Endothelial cell of umbilical vein (primary cell): ENCODE data around the gene ABTB2. TPM values are rescaled to one million over a fixed set of nuclear protein-coding genes. Genes with fewer than 3 reads are reported as not detected.

Experiments used
- BruUV-seq: library from RNA; stranded (reverse); fragments of 400-500 nt; replicated peaks from 2 replicates; lab custom pipeline; 2021; lab: Mats Ljungman, UMichigan
- CTCF ChIA-PET: fragments of 300-600, 350-600 bp; sonication (Branson Sonifier 250); formaldehyde crosslinking; loops from one replicate; lab custom pipeline; 2021; ENCODE audit warnings: antibody characterized with exemption, inconsistent platforms; lab: Charles Lee
- POLR2A ChIA-PET: fragments of 300-600, 350-600 bp; sonication (Branson Sonifier 250); formaldehyde crosslinking; loops from one replicate; lab custom pipeline; 2021; ENCODE audit warnings: antibody characterized with exemption, inconsistent platforms; lab: Charles Lee
- DNase-seq: peaks from one replicate; pipeline ENCODE4 v3.0.0-alpha.2; 2011; ENCODE audit warnings: low read depth, low spot score
- FAIRE-seq: peaks from 2 replicates; lab custom pipeline; 2011; peaks lifted over from hg19 to GRCh38; lab: Jason Lieb, UNC
- H2AFZ ChIP-seq: 2 replicates; pipeline ENCODE4 v1.6.0; 2012; ENCODE audit warnings: low read depth, low read length, control low read depth, inconsistent platforms
- H3K27ac ChIP-seq: 2 replicates; pipeline ENCODE4 v1.5.1; 2011; ENCODE audit warnings: low read depth, mild to moderate bottlenecking, control low read depth, low read length, moderate library complexity; ENCODE audit not compliant: insufficient read depth
- H3K27me3 ChIP-seq, 2 experiments: 2 replicates each; pipeline versions ENCODE4 v1.6.0 to v1.6.1; 2011; ENCODE audit warnings: low read length in 2 of 2, mixed read lengths in 1 of 2; ENCODE audit not compliant: control insufficient read depth in 2 of 2, insufficient read depth in 2 of 2
- H3K36me3 ChIP-seq, 2 experiments: 2 replicates in 1 of 2; 3 replicates in 1 of 2; pipeline ENCODE4 v1.5.1; 2011; ENCODE audit warnings: low read length in 2 of 2, mild to moderate bottlenecking in 1 of 2, moderate library complexity in 1 of 2; ENCODE audit not compliant: control insufficient read depth in 2 of 2, insufficient read depth in 2 of 2; ENCODE audit errors: extremely low read depth in 1 of 2
- H3K4me1 ChIP-seq: 3 replicates; pipeline ENCODE4 v1.5.1; 2011; ENCODE audit warnings: mild to moderate bottlenecking, low read length; ENCODE audit not compliant: control insufficient read depth, insufficient read depth; ENCODE audit errors: extremely low read depth
- H3K4me2 ChIP-seq: 2 replicates; pipeline ENCODE4 v1.6.1; 2011; ENCODE audit warnings: low read length, control low read depth, mixed read lengths; ENCODE audit not compliant: insufficient read depth
- H3K4me3 ChIP-seq, 3 experiments: fragments of 200-600 bp in 1 of 3; sonication (generic), shearing (Covaris generic) in 1 of 3; replicated peaks in 1 of 3; 2 replicates each; pipeline ENCODE4 v1.5.1; 2011 to 2016; ENCODE audit warnings: control low read depth in 3 of 3, low read length in 3 of 3, mild to moderate bottlenecking in 2 of 3, inconsistent platforms in 1 of 3, low read depth in 1 of 3, moderate library complexity in 1 of 3; ENCODE audit not compliant: insufficient read depth in 1 of 3
- H3K79me2 ChIP-seq: 2 replicates; pipeline ENCODE4 v1.6.0; 2012; ENCODE audit warnings: low read length, inconsistent platforms; ENCODE audit not compliant: control insufficient read depth, insufficient read depth
- H3K9ac ChIP-seq: replicated peaks from 2 replicates; pipeline ENCODE3; 2011; ENCODE audit warnings: low read length, control low read depth; ENCODE audit not compliant: insufficient read depth; ENCODE audit errors: extremely low read depth
- H3K9me1 ChIP-seq: replicated peaks from 3 replicates; pipeline ENCODE4 v1.6.0; 2011; ENCODE audit warnings: mild to moderate bottlenecking, low read length; ENCODE audit not compliant: control insufficient read depth, insufficient read depth; ENCODE audit errors: extremely low read depth
- H3K9me3 ChIP-seq: replicated peaks from 2 replicates; pipeline ENCODE4 v1.5.1; 2012; ENCODE audit warnings: low read length, inconsistent platforms; ENCODE audit not compliant: control insufficient read depth, insufficient read depth
- H4K20me1 ChIP-seq: replicated peaks from 2 replicates; pipeline ENCODE3; 2011; ENCODE audit warnings: mild to moderate bottlenecking, low read length; ENCODE audit not compliant: control insufficient read depth, insufficient read depth; ENCODE audit errors: extremely low read depth
- CTCF ChIP-seq, 2 donors: IDR thresholded peaks; 1 replicate in 1 of 2; 2 replicates in 1 of 2; pipeline ENCODE4 v1.5.1; 2011; ENCODE audit warnings: low read length in 2 of 2, mild to moderate bottlenecking in 2 of 2, moderate library complexity in 2 of 2, control low read depth in 1 of 2, inconsistent platforms in 1 of 2, low read depth in 1 of 2; ENCODE audit not compliant: insufficient read depth in 1 of 2; ENCODE audit errors: extremely low read depth in 1 of 2
- EZH2 ChIP-seq: IDR thresholded peaks from 2 replicates; pipeline ENCODE4 v1.6.1; 2012; ENCODE audit warnings: borderline replicate concordance, low read depth, mild to moderate bottlenecking, moderate library complexity, low read length, inconsistent platforms; ENCODE audit not compliant: severe bottlenecking
- FOS ChIP-seq: IDR thresholded peaks from 2 replicates; pipeline ENCODE4 v1.6.1; 2011; ENCODE audit warnings: mild to moderate bottlenecking, low read length, moderate library complexity, borderline replicate concordance; ENCODE audit not compliant: insufficient read depth
- GATA2 ChIP-seq: IDR thresholded peaks from 2 replicates; pipeline ENCODE4 v1.7.0; 2011; ENCODE audit warnings: low read depth, mild to moderate bottlenecking, moderate library complexity, mixed read lengths, low read length; ENCODE audit not compliant: insufficient read length, insufficient read depth
- JUN ChIP-seq: IDR thresholded peaks from 2 replicates; pipeline ENCODE4 v1.6.1; 2011; ENCODE audit warnings: borderline replicate concordance, low read depth; ENCODE audit not compliant: insufficient read length, insufficient read depth
- MAX ChIP-seq: IDR thresholded peaks from 2 replicates; pipeline ENCODE4 v1.6.1; 2011; ENCODE audit not compliant: insufficient read depth, insufficient read length
- MYC ChIP-seq: IDR thresholded peaks from one replicate; pipeline ENCODE4 v1.6.1; 2011; ENCODE audit warnings: mild to moderate bottlenecking, low read depth, low read length
- POLR2A ChIP-seq: IDR thresholded peaks from 2 replicates; pipeline ENCODE4 v1.6.1; 2012; ENCODE audit warnings: low read depth, mild to moderate bottlenecking, control low read depth, low read length
- POLR2AphosphoS5 ChIP-seq: IDR thresholded peaks from 2 replicates; pipeline ENCODE4 v1.6.1; 2012; ENCODE audit warnings: low read depth, mild to moderate bottlenecking, control low read depth, low read length, moderate library complexity; ENCODE audit not compliant: insufficient read depth
- dilution Hi-C: fragments of 300-500 bp; cut with MboI; formaldehyde crosslinking; loops from one replicate; pipeline ENCODE4 v1.15.0; 2019; ENCODE audit warnings: low sequenced_read_pairs; ENCODE audit not compliant: extremely low pct_ligation_motif_present
- intact Hi-C: fragments of 100-400 bp; cut with micrococcal nuclease; formaldehyde crosslinking; loops from one replicate; pipeline ENCODE4 v1.10.0; 2022
- polyA plus RNA-seq, 4 experiments: library from polyadenylated mRNA; depleted of rRNA in 3 of 4; stranded (reverse) in 3 of 4; unstranded in 1 of 4; fragments of >200 nt; gene quantifications; 2 replicates each; pipeline versions ENCODE4 v1.2.1 to v1.2.3, GENCODE V29; 2011 to 2012; ENCODE audit warnings: missing spikeins in 1 of 4
- total RNA-seq: library from RNA; stranded (reverse); gene quantifications from 2 replicates; pipeline ENCODE4 v1.2.3, GENCODE V29; 2021

Gene ABTB2
- total and polyA plus RNA-seq, 2 donors (not counting 3 experiments of a cell fraction or from before 2014, with no cell fraction given) = 0.11 to 0.14 TPM

GRCh38 chr11:34226210-34226609 is 131.6 kb downstream of the ABTB2 start:
- ChIA-PET POLR2A (no interaction called here), CTCF (interaction anchor here (0.7 to 1.5 kb wide), 3 partner anchors 19 to 255 kb away, joined by 3 read pairs; no protein-coding TSS in a partner anchor)
- no peak for FAIRE-seq
- H3K27ac ChIP-seq = no peak overlapping the region
- no TSS peak for BruUV-seq
- H3K27me3 ChIP-seq = peaks cover 5 to 6% of the 10 kb centered on the region in 2 experiments
- intact Hi-C loops (no loop called here), dilution Hi-C loops (no loop called here)
- H4K20me1 ChIP-seq = no peaks in the 10 kb centered on the region
- no peak for TF ChIP-seq MYC
- TF ChIP-seq MAX = no peak
- TF ChIP-seq EZH2 = no peak
- TF ChIP-seq POLR2AphosphoS5 = no peak
- TF ChIP-seq CTCF (IDR thresholded peaks at IDR 0.05; ENCODE audit: extremely low read depth in 1 of 2, insufficient read depth in 1 of 2, low read depth in 1 of 2, low read length in 2 of 2) = no peak
- no peak for TF ChIP-seq POLR2A
- TF ChIP-seq FOS = no peak
- TF ChIP-seq JUN = no peak
- no peak for TF ChIP-seq GATA2
- H3K79me2 ChIP-seq = no peaks in the 10 kb centered on the region
- H3K4me2 ChIP-seq = no peak overlapping the region
- no peaks in the 10 kb centered on the region for H3K9me1 ChIP-seq
- H3K9ac ChIP-seq = no peak overlapping the region
- H3K36me3 ChIP-seq = no peaks in the 10 kb centered on the region
- no peak for DNase-seq
- H3K4me1 ChIP-seq = no peaks in the 10 kb centered on the region
- no peak overlapping the region for H2AFZ ChIP-seq
- no peaks in the 10 kb centered on the region for H3K9me3 ChIP-seq
- no peak overlapping the region for H3K4me3 ChIP-seq
